Measurements from ENCODE around the gene MAD1L1. TPM values are rescaled to one million over a fixed set of nuclear protein-coding genes. Genes with fewer than 3 reads are reported as not detected.

MAD1L1 gene
- total and polyA plus RNA-seq, 2 of the 8 experiments (the other 6 are each of a cell fraction or from before 2014, with no cell fraction given), result 40.4 to 44.6 TPM

GRCh38 chr7:2266911-2267310 is 34.2 kb upstream of the MAD1L1 start:
- Histone ChIP-seq H3K36me3 (ENCODE audit: control insufficient read depth in 2 of 4, insufficient read depth in 4 of 4, low read length in 3 of 4) (peaks cover 0 to 14% (median 5%) of the 10 kb centered on the region in 4 experiments; a peak in 3 of 8 replicates), H3K4me3 (ENCODE audit: extremely low read depth in 1 of 4, insufficient read depth in 2 of 4, low read depth in 3 of 4, low read length in 4 of 4) (no peak overlapping the region), H3K4ac (replicated peaks; ENCODE audit: insufficient read length, low read depth, low read length) (no peak overlapping the region), H2BK20ac (ENCODE audit: low read length) (no peak overlapping the region), H2BK120ac (replicated peaks; ENCODE audit: low read depth, low read length) (no peak overlapping the region), H3K9me3 (ENCODE audit: insufficient read depth in 2 of 2, low read depth in 1 of 2, low read length in 1 of 2) (no peaks in the 10 kb centered on the region; a peak in 1 of 4 replicates), H3K27ac (ENCODE audit: low read depth, low read length) (no peak overlapping the region), H2AK5ac (ENCODE audit: low read depth, low read length) (no peak overlapping the region), H3K23me2 (ENCODE audit: low read depth, low read length) (no peaks in the 10 kb centered on the region), H4K8ac (ENCODE audit: extremely low read depth, insufficient read depth, low read length) (no peak overlapping the region), H4K20me1 (replicated peaks in 1 of 2; ENCODE audit: control insufficient read depth in 1 of 2, insufficient read depth in 2 of 2, low read length in 2 of 2) (peaks cover 0 to 2% of the 10 kb centered on the region in 2 experiments), H4K91ac (replicated peaks; ENCODE audit: insufficient read length, low read length) (no peak overlapping the region), H3K79me2 (ENCODE audit: control insufficient read depth in 1 of 2, insufficient read depth in 2 of 2, low read length in 2 of 2) (no peaks in the 10 kb centered on the region), H2BK15ac (ENCODE audit: low read length) (no peak overlapping the region), H3K56ac (replicated peaks; ENCODE audit: insufficient read length, low read depth, low read length) (no peak overlapping the region), H3K27me3 (replicated peaks in 1 of 4; ENCODE audit: control insufficient read depth in 3 of 4, extremely low read depth in 1 of 4, insufficient read depth in 3 of 4, low read length in 3 of 4) (no peaks in the 10 kb centered on the region), H3K79me1 (ENCODE audit: low read depth, low read length) (no peaks in the 10 kb centered on the region; the same call in 1 of the 2 replicates), H2AFZ (ENCODE audit: low read length) (no peak overlapping the region), H3K9ac (replicated peaks in 1 of 4; ENCODE audit: extremely low read depth in 1 of 4, low read depth in 3 of 4, low read length in 3 of 4) (no peak overlapping the region), H4K5ac (ENCODE audit: insufficient read length, low read depth, low read length) (no peak overlapping the region), H3K4me1 (replicated peaks in 1 of 4; ENCODE audit: control insufficient read depth in 3 of 4, insufficient read depth in 4 of 4, low read length in 3 of 4) (peaks cover 0 to 12% (median 6%) of the 10 kb centered on the region in 4 experiments; a peak in 6 of 7 replicates), H3K18ac (ENCODE audit: extremely low read depth, low read length) (no peak overlapping the region), H3K23ac (ENCODE audit: insufficient read length) (no peak overlapping the region), H2BK5ac (ENCODE audit: low read depth, low read length) (no peak overlapping the region), H2BK12ac (ENCODE audit: low read depth, low read length) (no peak overlapping the region), H3K4me2 (ENCODE audit: insufficient read depth in 1 of 2, low read depth in 2 of 2, low read length in 2 of 2) (no peak overlapping the region), H3K14ac (ENCODE audit: insufficient read length) (no peak overlapping the region)
- ChIA-PET CTCF (ENCODE audit: partially characterized antibody) (no interaction called here), POLR2A (ENCODE audit: partially characterized antibody) (interaction anchor here (1.9 kb wide), 1 partner anchor 89 kb away, joined by 4 read pairs; no protein-coding TSS in a partner anchor)
- TF ChIP-seq ASH2L (IDR thresholded peaks at IDR 0.05; ENCODE audit: low read length) (no peak), HDAC6 (IDR thresholded peaks at IDR 0.05; ENCODE audit: low read depth, low read length) (no peak), TAF1 (IDR thresholded peaks at IDR 0.05; ENCODE audit: low read depth, low read length) (no peak)
- 71% methylated on average over 10 of the region's 10 CpGs; no CpG with 5 or more reads in 1 of the 2 experiments for WGBS, 2 experiments (ENCODE audit: extremely low coverage in 1 of 2, insufficient coverage in 1 of 2, insufficient read length in 1 of 2, insufficient replicate concordance in 2 of 2, low coverage in 1 of 2, low lambda C conversion rate in 2 of 2, missing lambda C conversion rate in 1 of 2)
- FAIRE-seq (no peak), DNase-seq (ENCODE audit: low read depth in 1 of 2, low spot score in 2 of 2) (no peak)
